HG02840 (cell line): ENCODE measurements around the gene ATIC.

Experiments
- ATAC-seq: cut with Tn5 transposase; IDR thresholded peaks from one replicate; pipeline ENCODE4 v1.9.1; 2021; ENCODE audit warnings: mild to moderate bottlenecking, moderate library complexity, moderate number of reproducible peaks; ENCODE audit not compliant: unreplicated experiment, low FRiP score

The ATIC gene

GRCh38 chr2:215314896-215315295, 3.0 kb downstream of the ATIC start:
- no peak for ATAC-seq

- no peak for ATAC-seq
Measured at GRCh38 chr2:215315301-215315700, 3.4 kb downstream of the ATIC start.

GRCh38 chr2:215316336-215316735, 4.5 kb downstream of the ATIC start:
- no peak for ATAC-seq

- no peak for ATAC-seq
Measured at GRCh38 chr2:215319500-215319899, 7.6 kb downstream of the ATIC start.

- ATAC-seq = no peak
Measured at GRCh38 chr2:215320102-215320501, 8.2 kb downstream of the ATIC start.

- ATAC-seq = no peak
Measured at GRCh38 chr2:215320679-215321078, 8.8 kb downstream of the ATIC start.

- ATAC-seq = no peak
Measured at GRCh38 chr2:215324811-215325210, 13.0 kb downstream of the ATIC start.

- no peak for ATAC-seq
Measured at GRCh38 chr2:215328066-215328465, 16.2 kb downstream of the ATIC start.

GRCh38 chr2:215332872-215333595, 21.2 kb downstream of the ATIC start:
- no peak for ATAC-seq

- ATAC-seq = no peak
Measured at GRCh38 chr2:215338883-215339679, 27.2 kb downstream of the ATIC start.

GRCh38 chr2:215347878-215348277, 36.0 kb downstream of the ATIC start:
- no peak for ATAC-seq

GRCh38 chr2:215352602-215353001, 40.7 kb downstream of the ATIC start:
- no peak for ATAC-seq

GRCh38 chr2:215354771-215355695, 43.2 kb downstream of the ATIC start:
- no peak for ATAC-seq

- no peak for ATAC-seq
Measured at GRCh38 chr2:215355801-215356200, 43.9 kb downstream of the ATIC start.

GRCh38 chr2:215356334-215356947, 44.6 kb downstream of the ATIC start:
- ATAC-seq = no peak

- ATAC-seq = no peak
Measured at GRCh38 chr2:215356948-215357461, 45.1 kb downstream of the ATIC start.

- ATAC-seq = no peak
Measured at GRCh38 chr2:215357660-215358059, 45.8 kb downstream of the ATIC start.

GRCh38 chr2:215358312-215358845, 46.5 kb downstream of the ATIC start:
- ATAC-seq = no peak

- no peak for ATAC-seq
Measured at GRCh38 chr2:215358891-215359575, 47.2 kb downstream of the ATIC start.
